ENCODE measurements around the gene NAV3.

- TF ChIP-seq, protein P1, sequence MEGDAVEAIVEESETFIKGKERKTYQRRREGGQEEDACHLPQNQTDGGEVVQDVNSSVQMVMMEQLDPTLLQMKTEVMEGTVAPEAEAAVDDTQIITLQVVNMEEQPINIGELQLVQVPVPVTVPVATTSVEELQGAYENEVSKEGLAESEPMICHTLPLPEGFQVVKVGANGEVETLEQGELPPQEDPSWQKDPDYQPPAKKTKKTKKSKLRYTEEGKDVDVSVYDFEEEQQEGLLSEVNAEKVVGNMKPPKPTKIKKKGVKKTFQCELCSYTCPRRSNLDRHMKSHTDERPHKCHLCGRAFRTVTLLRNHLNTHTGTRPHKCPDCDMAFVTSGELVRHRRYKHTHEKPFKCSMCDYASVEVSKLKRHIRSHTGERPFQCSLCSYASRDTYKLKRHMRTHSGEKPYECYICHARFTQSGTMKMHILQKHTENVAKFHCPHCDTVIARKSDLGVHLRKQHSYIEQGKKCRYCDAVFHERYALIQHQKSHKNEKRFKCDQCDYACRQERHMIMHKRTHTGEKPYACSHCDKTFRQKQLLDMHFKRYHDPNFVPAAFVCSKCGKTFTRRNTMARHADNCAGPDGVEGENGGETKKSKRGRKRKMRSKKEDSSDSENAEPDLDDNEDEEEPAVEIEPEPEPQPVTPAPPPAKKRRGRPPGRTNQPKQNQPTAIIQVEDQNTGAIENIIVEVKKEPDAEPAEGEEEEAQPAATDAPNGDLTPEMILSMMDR (conservative IDR thresholded peaks at IDR 0.05; ENCODE audit: low read length) = no peak
- TF ChIP-seq EZH2phosphoT487 (IDR thresholded peaks at IDR 0.05; ENCODE audit: borderline replicate concordance) = no peak
These were observed 357.0 kb downstream of the NAV3 start for GRCh38 chr12:78187741-78188140.
